ENCODE data around the gene GOT1.

The GOT1 gene

DNA sequence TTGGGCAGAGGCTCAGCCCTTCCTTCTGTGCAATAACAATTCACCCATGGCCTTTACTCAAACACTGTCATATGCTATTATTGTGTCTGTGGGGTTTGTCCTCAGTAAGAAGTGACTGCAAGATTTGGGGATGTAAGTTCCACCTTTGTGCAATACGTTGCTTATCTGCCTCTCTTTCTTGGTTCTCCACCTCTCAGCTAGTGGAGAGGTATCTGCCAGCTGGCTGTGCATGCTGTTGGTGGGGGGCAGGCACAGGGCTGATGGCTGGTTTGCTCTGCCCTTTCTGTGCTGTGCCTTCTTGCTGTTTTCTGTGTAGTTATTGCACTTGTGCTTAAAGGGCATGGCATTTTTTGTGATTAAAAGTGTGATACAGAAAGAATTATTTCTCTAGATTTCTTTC is 65.1 kb downstream of the GOT1 start:
- H3K4me1 ChIP-seq (ENCODE audit: control insufficient read depth in 1 of 2, insufficient read depth in 1 of 2, low read depth in 1 of 2, low read length in 1 of 2), result peaks cover 25 to 31% of the 10 kb centered on the region in 2 experiments
- no peak overlapping the region for H3K27ac ChIP-seq
- H3K9me3 ChIP-seq, result no peaks in the 10 kb centered on the region
- H3K4me3 ChIP-seq (ENCODE audit: low read depth in 1 of 2, low read length in 1 of 2), result no peak overlapping the region
- H3K36me3 ChIP-seq, result no peaks in the 10 kb centered on the region
- peaks cover 27% of the 10 kb centered on the region for H3K27me3 ChIP-seq
- TF ChIP-seq, protein P1, sequence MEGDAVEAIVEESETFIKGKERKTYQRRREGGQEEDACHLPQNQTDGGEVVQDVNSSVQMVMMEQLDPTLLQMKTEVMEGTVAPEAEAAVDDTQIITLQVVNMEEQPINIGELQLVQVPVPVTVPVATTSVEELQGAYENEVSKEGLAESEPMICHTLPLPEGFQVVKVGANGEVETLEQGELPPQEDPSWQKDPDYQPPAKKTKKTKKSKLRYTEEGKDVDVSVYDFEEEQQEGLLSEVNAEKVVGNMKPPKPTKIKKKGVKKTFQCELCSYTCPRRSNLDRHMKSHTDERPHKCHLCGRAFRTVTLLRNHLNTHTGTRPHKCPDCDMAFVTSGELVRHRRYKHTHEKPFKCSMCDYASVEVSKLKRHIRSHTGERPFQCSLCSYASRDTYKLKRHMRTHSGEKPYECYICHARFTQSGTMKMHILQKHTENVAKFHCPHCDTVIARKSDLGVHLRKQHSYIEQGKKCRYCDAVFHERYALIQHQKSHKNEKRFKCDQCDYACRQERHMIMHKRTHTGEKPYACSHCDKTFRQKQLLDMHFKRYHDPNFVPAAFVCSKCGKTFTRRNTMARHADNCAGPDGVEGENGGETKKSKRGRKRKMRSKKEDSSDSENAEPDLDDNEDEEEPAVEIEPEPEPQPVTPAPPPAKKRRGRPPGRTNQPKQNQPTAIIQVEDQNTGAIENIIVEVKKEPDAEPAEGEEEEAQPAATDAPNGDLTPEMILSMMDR (IDR thresholded peaks at IDR 0.05), result no peak

- H3K27me3 ChIP-seq, result peaks cover 27% of the 10 kb centered on the region
- TF ChIP-seq, protein P1 (IDR thresholded peaks at IDR 0.05), result no peak
These were observed 66.3 kb downstream of the GOT1 start for GRCh38 chr10:99364125-99364524.

DNA sequence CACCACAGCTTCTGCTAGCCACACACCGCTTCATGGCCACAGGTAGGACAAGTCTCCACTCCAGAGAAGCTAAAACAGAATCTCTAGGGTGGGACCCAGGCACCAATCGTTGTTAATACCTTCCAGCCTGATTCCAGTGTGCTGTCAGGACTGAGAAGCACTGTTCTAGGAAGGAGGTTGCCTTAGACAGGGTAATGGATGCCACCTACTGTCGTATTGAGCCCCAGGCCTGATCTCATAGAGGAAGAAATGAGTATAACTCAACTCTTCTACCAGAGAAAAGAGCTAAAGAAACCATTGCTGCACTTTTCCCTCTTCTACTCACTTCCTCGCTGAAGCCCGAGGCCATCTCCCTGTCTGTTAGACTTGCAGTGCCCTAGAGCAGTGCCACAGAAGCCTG is 69.5 kb downstream of the GOT1 start:
- no peaks in the 10 kb centered on the region for H3K36me3 ChIP-seq
- TF ChIP-seq, protein P1 (IDR thresholded peaks at IDR 0.05), result no peak
- H3K9me3 ChIP-seq, result no peaks in the 10 kb centered on the region
- H3K27ac ChIP-seq, result no peak overlapping the region
- H3K4me3 ChIP-seq (ENCODE audit: low read depth in 1 of 2, low read length in 1 of 2), result no peak overlapping the region
- H3K27me3 ChIP-seq, result peaks cover 28% of the 10 kb centered on the region
- H3K4me1 ChIP-seq (ENCODE audit: control insufficient read depth in 1 of 2, insufficient read depth in 1 of 2, low read depth in 1 of 2, low read length in 1 of 2), result peaks cover 11 to 12% of the 10 kb centered on the region in 2 experiments

More at GRCh38 chr10:99364125-99364524, 66.3 kb downstream of the GOT1 start:
- no peak overlapping the region for H3K4me3 ChIP-seq (ENCODE audit: low read depth in 1 of 2, low read length in 1 of 2)
- H3K36me3 ChIP-seq, result no peaks in the 10 kb centered on the region
- H3K9me3 ChIP-seq, result no peaks in the 10 kb centered on the region
- H3K4me1 ChIP-seq (ENCODE audit: control insufficient read depth in 1 of 2, insufficient read depth in 1 of 2, low read depth in 1 of 2, low read length in 1 of 2), result peaks cover 25 to 31% of the 10 kb centered on the region in 2 experiments
- H3K27ac ChIP-seq, result no peak overlapping the region

GRCh38 chr10:99358101-99358500 is 72.3 kb downstream of the GOT1 start:
- Histone ChIP-seq H3K27me3 (peaks cover 41% of the 10 kb centered on the region), H3K4me3 (ENCODE audit: low read depth in 1 of 2, low read length in 1 of 2) (no peak overlapping the region), H3K4me1 (ENCODE audit: control insufficient read depth in 1 of 2, insufficient read depth in 1 of 2, low read depth in 1 of 2, low read length in 1 of 2) (no peaks in the 10 kb centered on the region), H3K27ac (no peak overlapping the region), H3K9me3 (no peaks in the 10 kb centered on the region), H3K36me3 (no peaks in the 10 kb centered on the region)
- TF ChIP-seq, protein P1 (IDR thresholded peaks at IDR 0.05), result no peak

GRCh38 chr10:99357691-99358090 is 72.7 kb downstream of the GOT1 start:
- no peak overlapping the region for H3K27ac ChIP-seq
- TF ChIP-seq, protein P1 (IDR thresholded peaks at IDR 0.05), result no peak

GRCh38 chr10:99353182-99353581 is 77.2 kb downstream of the GOT1 start:
- Histone ChIP-seq H3K27me3 (peaks cover 30% of the 10 kb centered on the region), H3K9me3 (no peaks in the 10 kb centered on the region), H3K36me3 (no peaks in the 10 kb centered on the region), H3K27ac (no peak overlapping the region), H3K4me3 (ENCODE audit: low read depth in 1 of 2, low read length in 1 of 2) (no peak overlapping the region), H3K4me1 (ENCODE audit: control insufficient read depth in 1 of 2, insufficient read depth in 1 of 2, low read depth in 1 of 2, low read length in 1 of 2) (no peaks in the 10 kb centered on the region)
- TF ChIP-seq, protein P1 (IDR thresholded peaks at IDR 0.05), result no peak

More at GRCh38 chr10:99357691-99358090, 72.7 kb downstream of the GOT1 start:
- Histone ChIP-seq H3K4me1 (ENCODE audit: control insufficient read depth in 1 of 2, insufficient read depth in 1 of 2, low read depth in 1 of 2, low read length in 1 of 2) (no peaks in the 10 kb centered on the region), H3K36me3 (no peaks in the 10 kb centered on the region), H3K4me3 (ENCODE audit: low read depth in 1 of 2, low read length in 1 of 2) (no peak overlapping the region), H3K9me3 (no peaks in the 10 kb centered on the region), H3K27me3 (peaks cover 43% of the 10 kb centered on the region)
